Omental fat pad (tissue), 4 donors: ENCODE data around the gene SDSL. TPM values are rescaled to one million over a fixed set of nuclear protein-coding genes. Genes with fewer than 3 reads are reported as not detected.
A peak's percentile ranks its signal among the peaks of the same experiment; 100 is the strongest.

Source experiments
- ATAC-seq: fragments of 150-250 bp; one replicate; pipeline ENCODE4 v1.9.1; 2016; ENCODE audit warnings: mild to moderate bottlenecking, moderate library complexity; ENCODE audit not compliant: low FRiP score
- DNase-seq: peaks from one replicate; pipeline ENCODE4 v3.0.0-alpha.2; 2019; ENCODE audit warnings: low spot score
- total RNA-seq, 4 donors: library from RNA; depleted of rRNA; stranded (reverse); fragments of >200 nt; gene quantifications; one replicate each; pipeline ENCODE4 v1.1.0, GENCODE V29; 2016
- TF ChIP-seq, protein P1 (sequence below), 3 donors: fragments of 450-650 bp; IDR thresholded peaks; one replicate each; pipeline ENCODE4 v1.5.1; 2016 to 2017; ENCODE audit warnings: antibody characterized with exemption in 3 of 3, mild to moderate bottlenecking in 3 of 3, moderate library complexity in 2 of 3

SDSL gene
- total RNA-seq, 4 donors from 2014 or later: 2.1 to 6.0 (median 4.1) TPM

DNA sequence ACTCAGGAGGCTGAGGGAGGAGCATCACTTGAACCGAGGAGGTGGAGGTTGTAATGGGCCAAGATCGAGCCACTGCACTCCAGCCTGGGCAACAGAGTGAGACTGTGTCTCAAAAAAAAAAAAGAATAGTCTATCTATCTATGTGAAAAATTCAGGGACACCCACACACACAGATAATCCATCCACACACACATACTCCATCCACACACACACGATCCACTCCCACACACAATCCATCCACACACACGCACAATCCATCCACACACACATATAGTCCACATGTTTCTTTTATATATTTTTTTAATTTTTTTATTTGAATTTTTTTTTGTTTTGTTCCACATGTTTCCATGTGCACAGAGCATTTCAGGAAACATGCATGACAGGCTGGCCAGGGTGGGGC lies 21.8 kb upstream of the SDSL start:
- TF ChIP-seq, protein P1, sequence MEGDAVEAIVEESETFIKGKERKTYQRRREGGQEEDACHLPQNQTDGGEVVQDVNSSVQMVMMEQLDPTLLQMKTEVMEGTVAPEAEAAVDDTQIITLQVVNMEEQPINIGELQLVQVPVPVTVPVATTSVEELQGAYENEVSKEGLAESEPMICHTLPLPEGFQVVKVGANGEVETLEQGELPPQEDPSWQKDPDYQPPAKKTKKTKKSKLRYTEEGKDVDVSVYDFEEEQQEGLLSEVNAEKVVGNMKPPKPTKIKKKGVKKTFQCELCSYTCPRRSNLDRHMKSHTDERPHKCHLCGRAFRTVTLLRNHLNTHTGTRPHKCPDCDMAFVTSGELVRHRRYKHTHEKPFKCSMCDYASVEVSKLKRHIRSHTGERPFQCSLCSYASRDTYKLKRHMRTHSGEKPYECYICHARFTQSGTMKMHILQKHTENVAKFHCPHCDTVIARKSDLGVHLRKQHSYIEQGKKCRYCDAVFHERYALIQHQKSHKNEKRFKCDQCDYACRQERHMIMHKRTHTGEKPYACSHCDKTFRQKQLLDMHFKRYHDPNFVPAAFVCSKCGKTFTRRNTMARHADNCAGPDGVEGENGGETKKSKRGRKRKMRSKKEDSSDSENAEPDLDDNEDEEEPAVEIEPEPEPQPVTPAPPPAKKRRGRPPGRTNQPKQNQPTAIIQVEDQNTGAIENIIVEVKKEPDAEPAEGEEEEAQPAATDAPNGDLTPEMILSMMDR (IDR thresholded peaks at IDR 0.05): no peak
- ATAC-seq (no peak), DNase-seq (no peak)

DNA sequence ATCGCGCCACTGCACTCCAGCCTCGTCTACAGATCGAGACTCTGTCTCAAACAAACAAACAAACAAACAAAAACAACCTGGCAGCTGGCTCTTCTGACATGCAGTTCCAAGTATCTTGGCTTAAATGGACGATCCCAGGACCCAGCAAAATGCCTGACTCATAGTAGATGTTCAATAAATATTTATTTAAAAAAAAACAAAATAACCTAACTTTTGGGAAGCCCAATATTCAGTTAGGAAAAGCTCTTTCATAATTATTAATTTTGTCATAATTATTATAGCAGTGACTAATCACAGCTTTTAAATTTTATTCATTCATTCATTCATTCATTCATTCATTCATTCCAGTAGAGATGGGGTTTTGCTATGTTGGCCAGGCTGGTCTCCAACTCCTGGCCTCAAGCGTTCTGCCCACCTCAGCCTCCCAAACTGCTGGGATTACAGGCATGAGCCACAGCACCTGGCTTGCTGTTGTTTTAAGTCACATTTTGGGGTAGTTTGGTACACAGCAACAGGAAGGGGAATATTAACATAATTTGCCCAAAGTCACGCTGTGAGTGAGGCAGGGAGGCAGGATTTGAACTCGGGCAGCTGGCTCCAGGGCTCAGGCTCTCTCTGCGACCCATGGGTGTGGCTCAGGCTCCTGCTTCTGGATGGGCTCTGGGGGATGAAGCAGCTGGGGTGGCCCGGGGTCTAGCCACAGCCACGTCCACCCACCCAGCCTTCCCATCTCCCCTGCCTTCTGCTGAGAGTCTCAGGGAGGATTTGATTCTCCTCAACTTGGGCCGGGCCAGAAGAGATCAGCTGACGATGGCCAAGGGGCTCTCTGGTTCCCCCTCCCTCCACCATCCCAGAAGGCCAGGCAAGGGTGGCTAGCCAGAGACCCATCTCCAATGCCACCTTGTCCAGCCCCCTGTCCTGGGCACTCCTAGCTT lies 20.8 kb upstream of the SDSL start:
- no peak for ATAC-seq
- TF ChIP-seq, protein P1 (IDR thresholded peaks at IDR 0.05): no peak
- DNase-seq: no peak

DNA sequence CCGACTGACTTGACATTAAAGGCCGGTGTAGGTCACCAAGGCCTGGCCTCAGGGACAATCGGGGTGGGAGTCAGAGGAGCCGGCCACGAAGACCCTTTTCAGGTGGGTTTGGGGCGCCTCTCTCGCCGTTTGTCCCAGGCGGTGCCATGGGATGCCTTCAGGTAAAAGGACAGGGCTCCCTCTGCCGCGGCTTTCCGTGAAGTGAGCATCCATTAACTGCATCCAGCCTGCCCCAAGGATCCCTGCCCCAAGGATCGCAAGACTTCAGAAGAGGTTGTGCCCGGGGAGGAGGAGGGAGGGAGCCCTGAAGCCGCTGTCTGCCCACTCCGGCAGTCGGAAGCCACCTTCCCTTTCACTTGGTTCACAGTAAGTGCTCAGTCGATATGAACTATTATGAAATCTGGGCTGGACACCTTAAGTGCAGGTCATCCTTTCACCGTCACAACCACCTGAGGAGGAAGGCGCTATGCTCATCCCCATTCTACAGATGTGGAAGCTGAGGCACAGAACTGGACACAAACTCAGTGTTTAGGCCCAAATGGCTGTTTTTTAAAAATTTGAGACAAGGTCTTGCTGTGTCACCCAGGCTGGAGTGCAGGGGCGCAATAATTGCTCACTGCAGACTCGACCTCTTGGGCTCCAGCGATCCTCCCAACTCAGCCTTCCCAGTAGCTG lies 19.5 kb upstream of the SDSL start:
- ATAC-seq (no peak), DNase-seq (no peak)
- TF ChIP-seq, protein P1 (IDR thresholded peaks at IDR 0.05): no peak

DNA sequence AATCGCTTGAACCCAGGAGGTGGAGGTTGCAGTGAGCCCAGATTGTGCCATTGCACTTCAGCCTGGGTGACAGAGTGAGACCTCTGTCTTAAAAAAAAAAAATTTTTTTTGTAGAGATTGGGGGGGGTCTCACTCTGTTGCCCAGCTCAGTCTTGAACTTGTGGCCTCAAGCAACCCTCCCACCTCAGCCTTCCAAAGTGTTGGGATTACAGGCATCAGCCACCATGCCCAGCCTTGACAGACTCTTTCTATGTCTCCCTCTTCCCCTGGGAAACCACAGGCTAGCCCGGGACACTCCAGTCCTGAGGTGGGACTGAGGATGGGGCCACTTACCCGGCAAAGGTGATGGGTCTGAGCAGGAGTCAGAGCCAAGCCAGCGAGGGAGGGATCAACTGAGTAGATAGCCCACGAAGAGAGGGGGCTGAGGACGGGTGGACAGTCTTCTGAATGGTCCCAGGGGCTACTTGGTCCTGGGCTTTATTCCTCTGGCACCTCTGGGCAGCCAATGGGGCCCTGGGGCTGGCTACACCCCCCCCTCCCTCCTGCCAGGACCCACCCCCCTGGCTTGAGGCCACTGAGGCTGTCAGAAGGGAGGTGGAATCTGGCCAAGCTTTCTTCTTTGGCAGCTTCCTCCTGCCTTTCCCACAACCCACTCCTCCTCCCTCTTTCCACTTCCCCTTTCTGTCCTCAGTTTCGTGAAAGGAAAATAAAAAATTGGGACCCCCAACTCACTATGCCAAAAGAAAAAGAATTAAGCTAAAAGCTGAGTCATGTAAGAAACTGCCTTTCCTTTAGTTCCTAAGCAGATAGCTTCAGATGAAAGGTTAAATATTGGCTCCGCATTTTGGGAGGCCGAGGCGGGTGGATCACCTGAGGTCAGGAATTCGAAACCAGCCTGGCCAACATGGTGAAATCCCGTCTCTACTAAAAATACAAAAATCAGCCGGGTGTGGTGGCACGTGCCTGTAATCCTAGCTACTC lies 18.5 kb upstream of the SDSL start, which contains the start of gene SDS:
Gene SDS, minus strand, starts transcription at position 453 of the 981 bp plus-strand sequence. CDS start 4,179 bp downstream, outside the sequence.
- ATAC-seq (peak; percentile 71), DNase-seq (no peak)
- TF ChIP-seq, protein P1 (IDR thresholded peaks at IDR 0.05): no peak

DNA sequence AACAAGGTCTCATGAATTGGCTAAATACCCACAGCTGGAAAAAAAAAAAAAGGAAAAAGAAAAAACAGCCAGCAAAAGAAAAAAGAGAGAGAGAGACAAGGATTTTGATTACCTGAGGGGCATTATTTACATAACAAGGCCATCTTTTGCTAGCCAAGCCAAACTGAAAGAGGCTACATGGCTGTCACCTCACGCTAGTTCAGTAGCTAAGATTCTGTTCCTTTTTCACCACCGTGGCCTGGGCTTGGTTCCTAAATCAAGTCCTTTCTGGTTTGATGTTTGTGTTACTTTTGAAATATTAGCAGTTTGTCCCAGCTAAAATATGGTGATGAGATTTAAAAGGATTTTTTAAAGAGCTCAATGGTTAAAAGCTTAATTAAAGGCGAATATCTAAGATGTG lies 16.5 kb upstream of the SDSL start:
- DNase-seq (no peak), ATAC-seq (no peak)

More for the DNA sequence above, 16.5 kb upstream of the SDSL start:
- TF ChIP-seq, protein P1 (IDR thresholded peaks at IDR 0.05): no peak
